Loucy (cell line): ENCODE results near the gene MBLAC2.

Experiments used
- CTCF ChIP-seq: fragments of 200-600 bp; sonication (generic); conservative IDR thresholded peaks from 2 replicates; pipeline ENCODE4 v1.5.1; 2014; ENCODE audit warnings: mild to moderate bottlenecking, antibody characterized with exemption, low read length
- EZH2phosphoT487 ChIP-seq: fragments of 200-600 bp; IDR thresholded peaks from 2 replicates; pipeline ENCODE4 v1.6.1; 2018; ENCODE audit warnings: antibody characterized with exemption, mild to moderate bottlenecking, moderate library complexity, borderline replicate concordance

- no peak for TF ChIP-seq CTCF
- no peak for TF ChIP-seq EZH2phosphoT487
Observed at GRCh38 chr5:90480699-90481098, 6.1 kb upstream of the MBLAC2 start.
